IMR-90 (cell line): Measurements from ENCODE around the gene CDON.

Experiments
- CHD1 ChIP-seq: IDR thresholded peaks from 2 replicates; pipeline ENCODE4 v1.6.1; 2012; ENCODE audit warnings: low read depth, low read length, improper control_type of control experiment
- FOS ChIP-seq: fragments of 150-350 bp; IDR thresholded peaks from 2 replicates; pipeline ENCODE4 v1.6.1; 2016; ENCODE audit warnings: low read depth, low read length
- MAFK ChIP-seq: IDR thresholded peaks from 2 replicates; pipeline ENCODE4 v1.6.1; 2012; ENCODE audit warnings: low read depth, low read length, improper control_type of control experiment
- MXI1 ChIP-seq: IDR thresholded peaks from 2 replicates; pipeline ENCODE4 v1.6.1; 2012; ENCODE audit warnings: low read depth, mild to moderate bottlenecking, low read length, moderate library complexity, borderline replicate concordance
- POLR2A ChIP-seq: IDR thresholded peaks from 2 replicates; pipeline ENCODE4 v1.6.1; 2012; ENCODE audit warnings: mild to moderate bottlenecking, low read depth, low read length
- RAD21 ChIP-seq: IDR thresholded peaks from 2 replicates; pipeline ENCODE4 v1.6.1; 2012; ENCODE audit warnings: low read length, improper control_type of control experiment
- SMC3 ChIP-seq: fragments of 150-350 bp; IDR thresholded peaks from 2 replicates; pipeline ENCODE4 v1.6.1; 2016; ENCODE audit warnings: low read depth, mild to moderate bottlenecking, antibody characterized with exemption, low read length, moderate library complexity
- TF ChIP-seq, protein P1 (sequence below): conservative IDR thresholded peaks from 2 replicates; pipeline ENCODE4 v1.5.1; 2012; ENCODE audit warnings: mild to moderate bottlenecking, low read depth, low read length, improper control_type of control experiment
- TF ChIP-seq, protein P2 (sequence below): fragments of 150-350 bp; IDR thresholded peaks from 2 replicates; pipeline ENCODE4 v1.6.1; 2017; ENCODE audit warnings: mild to moderate bottlenecking, antibody characterized with exemption, low read length, low read depth
- TF ChIP-seq, protein P3 (sequence below): fragments of 150-350 bp; IDR thresholded peaks from 2 replicates; pipeline ENCODE4 v1.6.1; 2016; ENCODE audit warnings: low read depth, mild to moderate bottlenecking, low read length, moderate library complexity, borderline replicate concordance

DNA sequence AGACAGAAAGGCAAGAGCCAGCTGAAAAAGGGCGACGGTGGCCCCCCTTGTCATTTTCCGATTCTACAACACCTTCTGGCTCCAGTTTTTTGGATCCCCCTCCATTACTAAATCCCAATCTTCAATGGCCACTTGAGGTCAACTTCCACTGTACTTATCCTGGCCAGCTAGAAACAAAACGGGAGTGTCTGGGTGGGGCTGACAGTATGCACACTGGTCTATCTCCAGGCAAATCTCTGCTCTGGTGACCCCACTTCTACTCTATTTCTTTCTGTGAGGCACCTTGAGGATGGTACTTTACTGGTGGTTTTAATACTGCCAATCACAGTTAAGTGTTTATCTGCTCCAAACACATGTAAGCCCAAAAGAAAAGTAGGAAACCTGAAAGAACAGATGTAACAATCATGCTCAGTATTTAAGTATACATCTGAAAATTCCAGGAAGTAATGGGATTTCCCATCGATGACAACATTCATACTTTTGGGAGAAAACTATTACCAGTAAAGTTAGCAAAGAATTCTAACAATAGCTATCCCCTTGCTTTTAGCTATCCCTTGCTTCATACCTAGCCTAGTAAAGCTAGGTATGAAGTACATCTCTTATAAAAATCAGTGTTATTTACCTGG lies 16.0 kb downstream of the CDON start:
- TF ChIP-seq, protein P1, sequence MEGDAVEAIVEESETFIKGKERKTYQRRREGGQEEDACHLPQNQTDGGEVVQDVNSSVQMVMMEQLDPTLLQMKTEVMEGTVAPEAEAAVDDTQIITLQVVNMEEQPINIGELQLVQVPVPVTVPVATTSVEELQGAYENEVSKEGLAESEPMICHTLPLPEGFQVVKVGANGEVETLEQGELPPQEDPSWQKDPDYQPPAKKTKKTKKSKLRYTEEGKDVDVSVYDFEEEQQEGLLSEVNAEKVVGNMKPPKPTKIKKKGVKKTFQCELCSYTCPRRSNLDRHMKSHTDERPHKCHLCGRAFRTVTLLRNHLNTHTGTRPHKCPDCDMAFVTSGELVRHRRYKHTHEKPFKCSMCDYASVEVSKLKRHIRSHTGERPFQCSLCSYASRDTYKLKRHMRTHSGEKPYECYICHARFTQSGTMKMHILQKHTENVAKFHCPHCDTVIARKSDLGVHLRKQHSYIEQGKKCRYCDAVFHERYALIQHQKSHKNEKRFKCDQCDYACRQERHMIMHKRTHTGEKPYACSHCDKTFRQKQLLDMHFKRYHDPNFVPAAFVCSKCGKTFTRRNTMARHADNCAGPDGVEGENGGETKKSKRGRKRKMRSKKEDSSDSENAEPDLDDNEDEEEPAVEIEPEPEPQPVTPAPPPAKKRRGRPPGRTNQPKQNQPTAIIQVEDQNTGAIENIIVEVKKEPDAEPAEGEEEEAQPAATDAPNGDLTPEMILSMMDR = no peak
- TF ChIP-seq POLR2A (no peak), FOS (no peak), RAD21 (no peak), SMC3 (no peak), MXI1 (no peak), CHD1 (no peak), MAFK (no peak)
- TF ChIP-seq, protein P2, sequence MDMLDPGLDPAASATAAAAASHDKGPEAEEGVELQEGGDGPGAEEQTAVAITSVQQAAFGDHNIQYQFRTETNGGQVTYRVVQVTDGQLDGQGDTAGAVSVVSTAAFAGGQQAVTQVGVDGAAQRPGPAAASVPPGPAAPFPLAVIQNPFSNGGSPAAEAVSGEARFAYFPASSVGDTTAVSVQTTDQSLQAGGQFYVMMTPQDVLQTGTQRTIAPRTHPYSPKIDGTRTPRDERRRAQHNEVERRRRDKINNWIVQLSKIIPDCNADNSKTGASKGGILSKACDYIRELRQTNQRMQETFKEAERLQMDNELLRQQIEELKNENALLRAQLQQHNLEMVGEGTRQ = no peak
- TF ChIP-seq, protein P3, sequence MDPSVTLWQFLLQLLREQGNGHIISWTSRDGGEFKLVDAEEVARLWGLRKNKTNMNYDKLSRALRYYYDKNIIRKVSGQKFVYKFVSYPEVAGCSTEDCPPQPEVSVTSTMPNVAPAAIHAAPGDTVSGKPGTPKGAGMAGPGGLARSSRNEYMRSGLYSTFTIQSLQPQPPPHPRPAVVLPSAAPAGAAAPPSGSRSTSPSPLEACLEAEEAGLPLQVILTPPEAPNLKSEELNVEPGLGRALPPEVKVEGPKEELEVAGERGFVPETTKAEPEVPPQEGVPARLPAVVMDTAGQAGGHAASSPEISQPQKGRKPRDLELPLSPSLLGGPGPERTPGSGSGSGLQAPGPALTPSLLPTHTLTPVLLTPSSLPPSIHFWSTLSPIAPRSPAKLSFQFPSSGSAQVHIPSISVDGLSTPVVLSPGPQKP = no peak
